ENCODE measurements around the gene SDSL. TPM values are rescaled to one million over a fixed set of nuclear protein-coding genes. Genes with fewer than 3 reads are reported as not detected.

SDSL gene
- total RNA-seq, 2 donors from 2014 or later, result 14.2 to 35.2 TPM

- H3K27me3 ChIP-seq, result no peaks in the 10 kb centered on the region
- H3K4me1 ChIP-seq, result no peaks in the 10 kb centered on the region
- no peaks in the 10 kb centered on the region for H3K9me3 ChIP-seq
- no peak overlapping the region for H3K4me3 ChIP-seq
- no peak for DNase-seq
- H3K9ac ChIP-seq (ENCODE audit: low read depth in 2 of 2, low read length in 2 of 2), result no peak overlapping the region
- no peaks in the 10 kb centered on the region for H3K36me3 ChIP-seq
- no peak overlapping the region for H3K27ac ChIP-seq
- intact Hi-C loops (cut with DNase I), result no loop called here
- TF ChIP-seq CTCF (IDR thresholded peaks at IDR 0.05), result no peak
Measured at GRCh38 chr12:113396828-113397496, 25.2 kb upstream of the SDSL start.

- Histone ChIP-seq H3K9me3 (no peaks in the 10 kb centered on the region), H3K9ac (ENCODE audit: low read depth in 2 of 2, low read length in 2 of 2) (no peak overlapping the region), H3K4me1 (no peaks in the 10 kb centered on the region), H3K36me3 (no peaks in the 10 kb centered on the region), H3K4me3 (no peak overlapping the region), H3K27ac (no peak overlapping the region), H3K27me3 (no peaks in the 10 kb centered on the region)
- no peak for TF ChIP-seq CTCF (IDR thresholded peaks at IDR 0.05)
- intact Hi-C loops (cut with DNase I), result no loop called here
- DNase-seq, result no peak
Measured at GRCh38 chr12:113397497-113398197, 24.5 kb upstream of the SDSL start.

- no peak for DNase-seq
- Histone ChIP-seq H3K4me1 (no peaks in the 10 kb centered on the region), H3K4me3 (no peak overlapping the region), H3K27ac (no peak overlapping the region), H3K36me3 (no peaks in the 10 kb centered on the region), H3K9me3 (no peaks in the 10 kb centered on the region), H3K27me3 (no peaks in the 10 kb centered on the region), H3K9ac (ENCODE audit: low read depth in 2 of 2, low read length in 2 of 2) (no peak overlapping the region)
- TF ChIP-seq CTCF (IDR thresholded peaks at IDR 0.05), result no peak
- intact Hi-C loops (cut with DNase I), result no loop called here
Measured at GRCh38 chr12:113398346-113399290, 23.6 kb upstream of the SDSL start.

- H3K9ac ChIP-seq (ENCODE audit: low read depth in 2 of 2, low read length in 2 of 2), result no peak overlapping the region
- no peak for TF ChIP-seq CTCF (IDR thresholded peaks at IDR 0.05)
- H3K4me3 ChIP-seq, result no peak overlapping the region
- DNase-seq, result no peak
- no peaks in the 10 kb centered on the region for H3K36me3 ChIP-seq
- intact Hi-C loops (cut with DNase I), result no loop called here
- H3K27me3 ChIP-seq, result no peaks in the 10 kb centered on the region
- no peaks in the 10 kb centered on the region for H3K9me3 ChIP-seq
- H3K4me1 ChIP-seq, result no peaks in the 10 kb centered on the region
- H3K27ac ChIP-seq, result no peak overlapping the region
Measured at GRCh38 chr12:113399490-113399889, 22.7 kb upstream of the SDSL start.

GRCh38 chr12:113400362-113400761 lies 21.8 kb upstream of the SDSL start:
- no peaks in the 10 kb centered on the region for H3K9me3 ChIP-seq
- no peak overlapping the region for H3K4me3 ChIP-seq
- no peak overlapping the region for H3K9ac ChIP-seq (ENCODE audit: low read depth in 2 of 2, low read length in 2 of 2)
- intact Hi-C loops (cut with DNase I), result no loop called here
- no peak for TF ChIP-seq CTCF (IDR thresholded peaks at IDR 0.05)
- H3K4me1 ChIP-seq, result no peaks in the 10 kb centered on the region
- no peak for DNase-seq
- H3K36me3 ChIP-seq, result no peaks in the 10 kb centered on the region
- H3K27me3 ChIP-seq, result no peaks in the 10 kb centered on the region
- no peak overlapping the region for H3K27ac ChIP-seq

Measured in colonic mucosa (tissue), 4 donors.